Astrocyte of the hippocampus (primary cell): ENCODE results near the gene FXYD7.
A peak's percentile ranks its signal among the peaks of the same experiment; 100 is the strongest.
"Not testable (repeated sequence)": the region's sequence is repeated elsewhere in the genome, so short reads cannot be mapped to it uniquely, and the experiment has no call there.

Experiments
- DNase-seq: peaks from one replicate; pipeline ENCODE4 v3.0.0; 2011; ENCODE audit warnings: low read depth, low spot score

The FXYD7 gene

DNA sequence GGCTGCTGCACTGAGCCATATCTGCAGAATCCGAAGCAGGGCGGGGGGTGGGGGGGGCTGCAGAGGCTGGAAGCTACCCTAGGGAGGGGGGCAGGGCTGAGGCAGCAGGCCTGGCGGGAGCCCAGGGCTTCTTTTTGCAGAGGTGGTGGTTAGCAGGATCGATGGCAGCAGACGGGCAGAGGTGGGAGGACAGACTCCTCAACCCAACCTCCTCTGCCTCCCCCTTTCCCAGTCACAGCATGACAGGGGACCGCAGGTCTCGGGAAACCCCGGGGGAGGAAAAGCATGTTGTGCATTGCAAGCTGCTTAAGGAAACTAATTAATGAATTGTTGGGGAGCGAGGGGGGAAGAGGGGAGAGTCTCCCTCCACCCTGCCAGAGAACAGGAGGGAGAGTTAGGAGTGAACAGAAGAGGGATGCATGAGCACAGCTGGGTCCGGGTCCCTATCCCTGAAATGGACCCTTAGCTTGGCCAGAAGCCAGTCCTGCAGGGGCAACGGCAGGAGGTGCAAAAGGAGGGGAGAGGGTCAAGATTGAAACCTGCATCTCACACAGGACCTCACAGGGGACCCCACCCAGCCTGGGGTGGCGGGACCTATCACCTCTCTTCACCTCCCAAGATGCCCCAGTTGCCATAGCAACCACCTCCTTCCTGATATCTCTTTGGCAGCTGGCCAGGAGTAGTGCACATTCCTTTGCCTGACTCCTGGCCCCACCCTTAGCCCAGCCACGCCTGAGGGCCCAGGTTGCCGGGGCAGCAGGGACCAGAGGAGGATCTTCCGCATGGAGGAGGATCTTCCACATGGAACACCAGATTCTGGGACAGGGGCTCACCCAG is 1.8 kb downstream of the FXYD7 start:
- DNase-seq: no peak

GRCh38 chr19:35146746-35147459 is 3.8 kb downstream of the FXYD7 start:
- DNase-seq: no peak

- DNase-seq: no peak
Measured at GRCh38 chr19:35149463-35149862, 6.4 kb downstream of the FXYD7 start.

- DNase-seq: no peak
Measured at GRCh38 chr19:35150445-35150844, 7.4 kb downstream of the FXYD7 start.

- no peak for DNase-seq
Measured at GRCh38 chr19:35151273-35152065, 8.4 kb downstream of the FXYD7 start.

- DNase-seq: not testable (repeated sequence)
Measured at GRCh38 chr19:35153129-35153522, 10.1 kb downstream of the FXYD7 start.

GRCh38 chr19:35153701-35154524 is 10.9 kb downstream of the FXYD7 start:
- peak; percentile 53 for DNase-seq

GRCh38 chr19:35154525-35155406 is 11.7 kb downstream of the FXYD7 start, which contains the start of gene FXYD5:
TSS of gene FXYD5 (plus strand) at chr19:35154735. CDS start at chr19:35155551, 816 bp downstream.
- peak; percentile 56 for DNase-seq

DNA sequence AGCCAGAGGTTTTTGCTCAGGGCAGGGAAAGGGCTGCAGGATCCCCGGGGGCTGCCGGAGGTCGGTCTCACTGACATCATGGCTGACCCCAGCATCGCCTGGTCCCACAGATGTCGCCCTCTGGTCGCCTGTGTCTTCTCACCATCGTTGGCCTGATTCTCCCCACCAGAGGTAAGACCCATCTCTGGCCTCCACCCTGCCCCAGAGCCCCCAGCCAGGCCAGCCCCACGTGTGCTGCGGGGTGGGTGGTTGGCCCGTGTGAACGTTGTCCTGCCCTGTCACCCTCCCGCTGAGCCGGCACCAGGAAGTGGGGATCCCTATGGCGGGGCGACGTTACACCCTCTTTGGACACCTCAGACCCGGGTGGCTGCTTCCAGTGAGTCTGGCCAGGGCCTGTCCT is 12.4 kb downstream of the FXYD7 start:
- DNase-seq: no peak

DNA sequence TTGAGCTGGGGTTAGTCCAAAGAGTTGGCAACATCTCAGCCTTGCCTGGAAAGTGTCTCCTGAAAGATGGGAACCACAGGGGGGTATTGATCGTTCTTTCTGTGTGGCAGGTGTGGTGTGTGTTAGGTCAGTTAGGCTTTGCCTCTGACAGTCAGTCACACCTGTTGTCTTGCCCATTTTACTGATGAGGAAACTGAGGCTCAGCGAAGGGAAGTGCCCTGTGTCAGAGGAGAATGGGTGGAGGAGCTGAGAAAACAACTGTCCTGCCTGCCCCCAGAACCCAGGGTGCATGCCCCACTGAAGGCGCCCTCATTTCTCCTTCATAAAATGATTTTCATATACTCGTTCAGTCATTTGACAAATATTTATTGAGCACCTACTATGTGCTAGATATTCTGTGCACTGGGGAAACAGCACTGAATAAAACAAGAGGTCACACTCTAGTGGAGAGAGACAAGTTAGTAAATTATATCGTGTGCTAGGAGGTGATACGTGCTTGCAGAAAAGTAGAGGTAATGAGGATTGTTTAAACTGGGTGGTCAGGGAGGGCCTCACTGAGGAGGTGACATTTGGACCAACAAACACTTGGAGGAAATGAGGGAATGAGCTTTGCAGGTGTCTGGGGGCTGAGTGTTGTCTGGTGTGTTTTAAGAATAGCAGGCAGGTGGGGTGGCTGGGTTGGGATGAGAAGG is 13.1 kb downstream of the FXYD7 start:
- no peak for DNase-seq

GRCh38 chr19:35156673-35157014 is 13.6 kb downstream of the FXYD7 start:
- DNase-seq: no peak

DNA sequence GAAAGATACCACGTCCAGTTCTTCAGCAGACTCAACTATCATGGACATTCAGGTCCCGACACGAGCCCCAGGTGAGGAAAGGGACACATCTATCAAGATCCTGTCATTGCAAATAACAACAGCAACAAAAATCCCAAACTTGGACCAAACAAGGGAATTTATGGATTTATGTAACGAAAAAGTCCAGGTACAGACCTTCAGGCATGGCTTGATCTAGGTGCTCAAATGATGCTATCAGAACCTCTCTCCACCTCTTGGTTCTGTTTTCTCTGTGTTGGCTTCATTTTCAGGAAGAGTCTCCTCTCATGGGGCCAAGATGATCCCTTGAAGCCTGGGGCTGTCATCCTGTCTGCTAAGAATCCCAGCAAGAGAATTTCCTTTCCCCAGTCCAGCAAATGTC is 14.4 kb downstream of the FXYD7 start:
- no peak for DNase-seq

- no peak for DNase-seq
Measured at GRCh38 chr19:35159606-35160005, 16.6 kb downstream of the FXYD7 start.

GRCh38 chr19:35160629-35161433 is 17.8 kb downstream of the FXYD7 start:
- no peak for DNase-seq

- DNase-seq: no peak
Measured at GRCh38 chr19:35161434-35161743, 18.3 kb downstream of the FXYD7 start.

GRCh38 chr19:35162471-35163326 is 19.6 kb downstream of the FXYD7 start:
- peak; percentile 65 for DNase-seq

DNA sequence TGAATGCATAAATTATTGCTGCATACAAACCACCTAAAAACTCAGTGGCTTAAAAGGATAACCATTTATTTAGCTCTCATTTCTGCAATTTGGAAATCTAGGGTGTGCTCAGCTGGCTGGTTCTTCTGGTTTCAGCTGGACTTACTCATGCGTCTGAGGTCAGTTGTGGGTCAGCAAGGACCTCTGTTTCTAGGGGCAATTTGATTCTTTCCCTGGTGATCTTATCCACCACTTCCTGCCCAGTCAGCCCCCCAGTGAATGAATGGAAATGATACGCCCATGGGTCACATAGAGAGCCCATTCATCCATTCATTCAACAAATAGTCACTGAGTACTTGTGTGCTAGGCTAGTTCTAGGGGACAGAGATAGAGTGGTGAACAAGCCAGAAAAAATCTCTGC is 21.4 kb downstream of the FXYD7 start:
- DNase-seq: no peak
